ENCODE data around the gene FXR1.
"Not testable (repeated sequence)": the region's sequence is repeated elsewhere in the genome, so short reads cannot be mapped to it uniquely, and the experiment has no call there.

The FXR1 gene

DNA sequence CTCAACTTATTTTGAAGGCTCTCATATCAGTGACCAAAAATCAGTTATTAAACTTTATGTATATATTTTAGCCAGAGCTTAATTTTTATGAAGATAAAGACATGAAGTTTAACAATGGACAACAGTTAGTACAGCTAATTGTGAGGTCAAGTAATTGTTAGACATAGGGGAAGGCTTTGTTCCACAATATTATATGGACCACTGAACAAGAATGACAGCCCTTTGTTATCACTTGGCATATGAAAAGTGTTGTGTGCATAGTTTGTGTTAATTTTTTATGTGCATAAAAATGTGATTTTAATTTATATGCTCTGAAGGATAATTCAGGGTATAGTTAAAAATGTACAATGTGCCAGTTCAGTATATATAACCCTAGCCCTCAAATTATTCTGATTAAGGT, 65.0 kb downstream of the FXR1 start:
- Mint-ChIP-seq H3K4me1 (peaks cover 6% of the 10 kb centered on the region), H3K27me3 (no peaks in the 10 kb centered on the region), H3K36me3 (peaks cover 16% of the 10 kb centered on the region), H3K27ac (no peak overlapping the region), H3K9me3 (no peaks in the 10 kb centered on the region), H3K4me3 (no peak overlapping the region)
- no peak for ATAC-seq

- Mint-ChIP-seq H3K27ac (no peak overlapping the region), H3K4me1 (no peaks in the 10 kb centered on the region)
- ATAC-seq, result no peak
Observed at GRCh38 chr3:180979961-180980360, 67.5 kb downstream of the FXR1 start.

GRCh38 chr3:180980611-180981010, 68.1 kb downstream of the FXR1 start:
- Mint-ChIP-seq H3K36me3 (peaks cover 16% of the 10 kb centered on the region), H3K9me3 (no peaks in the 10 kb centered on the region), H3K27ac (no peak overlapping the region), H3K4me1 (no peaks in the 10 kb centered on the region), H3K27me3 (no peaks in the 10 kb centered on the region), H3K4me3 (no peak overlapping the region)
- ATAC-seq, result no peak

More at GRCh38 chr3:180979961-180980360, 67.5 kb downstream of the FXR1 start:
- H3K9me3 Mint-ChIP-seq, result no peaks in the 10 kb centered on the region
- no peak overlapping the region for H3K4me3 Mint-ChIP-seq
- H3K27me3 Mint-ChIP-seq, result no peaks in the 10 kb centered on the region
- peaks cover 16% of the 10 kb centered on the region for H3K36me3 Mint-ChIP-seq

GRCh38 chr3:180981912-180982311, 69.4 kb downstream of the FXR1 start:
- Mint-ChIP-seq H3K36me3 (peaks cover 17% of the 10 kb centered on the region), H3K9me3 (no peaks in the 10 kb centered on the region), H3K4me3 (no peak overlapping the region)

DNA sequence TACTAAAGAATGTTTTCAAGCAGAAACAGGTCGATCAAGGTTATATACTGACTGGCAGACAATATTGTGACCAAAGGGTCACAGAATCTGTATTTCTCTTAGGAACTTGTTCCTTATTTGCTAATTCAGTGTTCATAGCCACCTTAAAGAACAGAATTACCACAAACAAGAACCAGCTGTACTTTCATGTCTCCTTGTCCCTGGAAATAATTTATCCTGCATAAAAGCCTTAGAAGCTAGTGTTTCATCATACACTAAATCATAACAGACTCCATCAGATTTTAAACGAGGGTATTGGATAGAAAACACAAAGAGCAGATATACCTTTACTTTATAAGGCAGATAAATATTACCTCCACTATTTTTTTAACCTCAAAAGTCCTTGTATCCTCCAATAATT, 70.7 kb downstream of the FXR1 start:
- Mint-ChIP-seq H3K4me3 (no peak overlapping the region), H3K9me3 (no peaks in the 10 kb centered on the region), H3K36me3 (peaks cover 12% of the 10 kb centered on the region), H3K27me3 (no peaks in the 10 kb centered on the region), H3K27ac (no peak overlapping the region), H3K4me1 (no peaks in the 10 kb centered on the region)
- ATAC-seq, result no peak

More at GRCh38 chr3:180981912-180982311, 69.4 kb downstream of the FXR1 start:
- no peaks in the 10 kb centered on the region for H3K4me1 Mint-ChIP-seq
- no peak for ATAC-seq
- H3K27ac Mint-ChIP-seq, result no peak overlapping the region
- no peaks in the 10 kb centered on the region for H3K27me3 Mint-ChIP-seq

GRCh38 chr3:180986366-180986765, 73.9 kb downstream of the FXR1 start:
- not testable (repeated sequence) for H3K4me1 Mint-ChIP-seq, ATAC-seq, H3K27ac Mint-ChIP-seq, H3K27me3 Mint-ChIP-seq, H3K36me3 Mint-ChIP-seq, H3K4me3 Mint-ChIP-seq, H3K9me3 Mint-ChIP-seq

GRCh38 chr3:180987344-180987743, 74.9 kb downstream of the FXR1 start:
- Mint-ChIP-seq H3K27ac (peak overlapping the region; percentile 12), H3K4me3 (no peak overlapping the region)
- ATAC-seq, result no peak

GRCh38 chr3:180989291-180990163, 77.1 kb downstream of the FXR1 start, which contains the start of gene DNAJC19:
DNAJC19 (minus strand) TSS chr3:180989736; CDS start chr3:180989602, 134 bp downstream.
- Mint-ChIP-seq H3K27me3 (peaks cover 14% of the 10 kb centered on the region), H3K36me3 (peaks cover 7% of the 10 kb centered on the region), H3K27ac (peak within 1 kb of the TSS; percentile 94), H3K9me3 (no peaks in the 10 kb centered on the region), H3K4me3 (peak within 1 kb of the TSS; percentile 96), H3K4me1 (peaks cover 7% of the 10 kb centered on the region)
- ATAC-seq, result peak; percentile 98

More at GRCh38 chr3:180987344-180987743, 74.9 kb downstream of the FXR1 start:
- peaks cover 7% of the 10 kb centered on the region for H3K4me1 Mint-ChIP-seq
- no peaks in the 10 kb centered on the region for H3K27me3 Mint-ChIP-seq
- H3K36me3 Mint-ChIP-seq, result peaks cover 7% of the 10 kb centered on the region
- no peaks in the 10 kb centered on the region for H3K9me3 Mint-ChIP-seq

GRCh38 chr3:180990505-180990904, 78.0 kb downstream of the FXR1 start:
- H3K27me3 Mint-ChIP-seq, result peaks cover 18% of the 10 kb centered on the region
- no peaks in the 10 kb centered on the region for H3K9me3 Mint-ChIP-seq
- no peak for ATAC-seq
- peaks cover 7% of the 10 kb centered on the region for H3K36me3 Mint-ChIP-seq
- peaks cover 7% of the 10 kb centered on the region for H3K4me1 Mint-ChIP-seq
- peak overlapping the region; percentile 94 for H3K27ac Mint-ChIP-seq
- peak overlapping the region; percentile 96 for H3K4me3 Mint-ChIP-seq

DNA sequence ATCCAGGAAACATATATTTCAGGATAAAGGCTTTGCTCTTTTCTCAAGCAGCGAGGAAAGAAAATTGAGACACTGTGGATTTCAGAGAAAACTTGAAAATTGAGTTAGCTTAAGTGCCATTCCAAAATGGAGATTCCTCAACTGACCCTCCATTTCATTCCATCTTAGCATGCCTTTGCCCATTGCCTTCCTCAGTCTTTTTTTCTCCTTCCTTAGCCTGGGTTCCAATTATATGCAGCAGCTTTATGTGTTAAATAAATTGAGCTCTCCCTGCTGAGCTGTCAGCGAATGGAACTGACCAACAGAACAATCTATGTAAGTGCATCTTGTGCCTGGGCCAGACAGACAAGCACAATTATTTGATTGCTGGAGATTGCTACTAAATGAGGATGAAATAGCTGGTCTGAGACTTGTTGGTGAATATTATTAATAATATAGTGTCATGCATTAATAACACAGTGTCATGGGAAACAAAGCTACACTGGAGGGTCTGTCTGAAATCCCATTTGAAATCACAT, 84.0 kb downstream of the FXR1 start:
- no peak overlapping the region for H3K4me3 Mint-ChIP-seq
- H3K9me3 Mint-ChIP-seq, result peaks cover 11% of the 10 kb centered on the region
- H3K27ac Mint-ChIP-seq, result no peak overlapping the region
- peaks cover 33% of the 10 kb centered on the region for H3K27me3 Mint-ChIP-seq
- peaks cover 9% of the 10 kb centered on the region for H3K36me3 Mint-ChIP-seq
- no peak for ATAC-seq
- H3K4me1 Mint-ChIP-seq, result no peaks in the 10 kb centered on the region

DNA sequence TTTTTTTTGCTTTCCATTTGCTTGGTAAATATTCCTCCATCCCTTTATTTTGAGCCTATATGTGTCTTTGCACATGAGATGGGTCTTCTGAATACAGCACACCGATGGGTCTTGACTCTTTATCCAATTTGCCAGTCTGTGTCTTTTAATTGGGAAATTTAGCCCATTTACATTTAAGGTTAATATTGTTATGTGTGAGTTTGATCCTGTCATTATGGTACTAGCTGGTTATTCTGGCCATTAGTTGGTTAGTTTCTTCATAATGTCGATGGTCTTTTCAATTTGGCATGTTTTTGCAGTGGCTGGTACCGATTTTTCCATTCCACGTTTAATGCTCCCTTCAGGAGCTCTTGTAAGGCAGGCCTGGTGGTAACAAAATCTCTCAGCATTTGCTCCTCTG, 89.9 kb downstream of the FXR1 start:
- not testable (repeated sequence) for H3K27ac Mint-ChIP-seq, ATAC-seq, H3K4me3 Mint-ChIP-seq, H3K4me1 Mint-ChIP-seq
- peaks cover 39% of the 10 kb centered on the region for H3K27me3 Mint-ChIP-seq
- peaks cover 18% of the 10 kb centered on the region for H3K36me3 Mint-ChIP-seq
- H3K9me3 Mint-ChIP-seq, result peaks cover 30% of the 10 kb centered on the region

- H3K4me1 Mint-ChIP-seq, H3K27ac Mint-ChIP-seq: not testable (repeated sequence)
- peaks cover 18% of the 10 kb centered on the region for H3K36me3 Mint-ChIP-seq
Observed at GRCh38 chr3:181003469-181003868, 91.0 kb downstream of the FXR1 start.

GRCh38 chr3:181006541-181006940, 94.1 kb downstream of the FXR1 start:
- H3K9me3 Mint-ChIP-seq, result peaks cover 19% of the 10 kb centered on the region
- no peak overlapping the region for H3K27ac Mint-ChIP-seq
- no peaks in the 10 kb centered on the region for H3K4me1 Mint-ChIP-seq
- no peak for ATAC-seq
- H3K27me3 Mint-ChIP-seq, result peaks cover 24% of the 10 kb centered on the region
- no peak overlapping the region for H3K4me3 Mint-ChIP-seq
- H3K36me3 Mint-ChIP-seq, result peaks cover 8% of the 10 kb centered on the region

More at GRCh38 chr3:181003469-181003868, 91.0 kb downstream of the FXR1 start:
- not testable (repeated sequence) for ATAC-seq, H3K4me3 Mint-ChIP-seq
- H3K27me3 Mint-ChIP-seq, result peaks cover 39% of the 10 kb centered on the region
- H3K9me3 Mint-ChIP-seq, result peaks cover 30% of the 10 kb centered on the region

DNA sequence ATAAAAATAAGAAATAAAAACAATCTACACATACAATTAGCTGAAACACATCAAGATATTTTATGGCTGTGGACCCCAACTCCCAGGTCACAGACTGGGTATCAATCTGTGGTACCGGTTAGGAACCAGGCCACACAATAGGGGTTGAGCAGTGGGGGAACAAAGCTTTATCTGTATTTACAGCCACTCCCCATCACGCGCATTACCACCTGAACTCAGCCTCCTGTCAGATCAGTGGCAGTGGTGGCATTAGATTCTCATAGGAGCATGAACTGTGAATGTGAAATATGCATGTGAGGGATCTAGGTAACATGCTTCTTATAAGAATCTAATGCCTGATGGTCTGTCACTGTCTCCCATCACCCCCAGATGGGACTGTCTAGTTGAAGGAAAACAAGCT, 94.8 kb downstream of the FXR1 start:
- Mint-ChIP-seq H3K27ac (no peak overlapping the region), H3K27me3 (peaks cover 18% of the 10 kb centered on the region), H3K36me3 (peaks cover 6% of the 10 kb centered on the region), H3K4me1 (no peaks in the 10 kb centered on the region), H3K9me3 (peaks cover 12% of the 10 kb centered on the region), H3K4me3 (no peak overlapping the region)
- no peak for ATAC-seq

DNA sequence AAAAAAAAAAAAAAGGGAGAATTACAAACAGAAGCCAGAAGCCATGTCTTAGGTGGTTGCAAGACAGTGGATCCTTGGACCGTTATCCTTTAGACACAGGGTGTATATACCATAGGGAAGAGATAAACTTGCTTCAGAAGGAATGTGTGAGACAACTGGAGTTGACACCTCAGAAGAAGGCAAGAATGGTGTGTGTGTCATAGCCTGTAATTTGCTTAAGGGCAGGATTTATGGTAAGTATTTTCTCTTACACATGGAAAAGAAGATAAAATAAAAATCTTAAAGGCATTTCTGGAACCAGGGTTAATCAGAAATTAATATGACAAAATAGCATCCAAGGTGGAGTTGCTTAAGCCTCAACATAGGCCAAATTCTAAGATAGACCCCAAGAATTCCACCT, 96.3 kb downstream of the FXR1 start:
- Mint-ChIP-seq H3K4me3 (no peak overlapping the region), H3K27ac (no peak overlapping the region), H3K36me3 (no peaks in the 10 kb centered on the region), H3K9me3 (peaks cover 4% of the 10 kb centered on the region), H3K4me1 (no peaks in the 10 kb centered on the region), H3K27me3 (peaks cover 18% of the 10 kb centered on the region)
- no peak for ATAC-seq

GRCh38 chr3:181009225-181009624, 96.8 kb downstream of the FXR1 start:
- peak; percentile 41 for ATAC-seq
- H3K27me3 Mint-ChIP-seq, result peaks cover 20% of the 10 kb centered on the region
- no peak overlapping the region for H3K4me3 Mint-ChIP-seq
- H3K36me3 Mint-ChIP-seq, result no peaks in the 10 kb centered on the region
- peaks cover 4% of the 10 kb centered on the region for H3K9me3 Mint-ChIP-seq
- H3K27ac Mint-ChIP-seq, result no peak overlapping the region
- H3K4me1 Mint-ChIP-seq, result no peaks in the 10 kb centered on the region
